ENCODE measurements around the gene IL1R2.

IL1R2 gene

GRCh38 chr2:102045697-102046096 is 53.9 kb downstream of the IL1R2 start:
- H3K4me3 ChIP-seq (ENCODE audit: low read depth, low read length) = no peak overlapping the region
- peaks cover 4% of the 10 kb centered on the region for H3K9me3 ChIP-seq (ENCODE audit: severe bottlenecking)
- H3K27me3 ChIP-seq (ENCODE audit: insufficient read depth, low read depth, severe bottlenecking) = peaks cover 63% of the 10 kb centered on the region
- DNase-seq = no peak
- TF ChIP-seq, protein P1, sequence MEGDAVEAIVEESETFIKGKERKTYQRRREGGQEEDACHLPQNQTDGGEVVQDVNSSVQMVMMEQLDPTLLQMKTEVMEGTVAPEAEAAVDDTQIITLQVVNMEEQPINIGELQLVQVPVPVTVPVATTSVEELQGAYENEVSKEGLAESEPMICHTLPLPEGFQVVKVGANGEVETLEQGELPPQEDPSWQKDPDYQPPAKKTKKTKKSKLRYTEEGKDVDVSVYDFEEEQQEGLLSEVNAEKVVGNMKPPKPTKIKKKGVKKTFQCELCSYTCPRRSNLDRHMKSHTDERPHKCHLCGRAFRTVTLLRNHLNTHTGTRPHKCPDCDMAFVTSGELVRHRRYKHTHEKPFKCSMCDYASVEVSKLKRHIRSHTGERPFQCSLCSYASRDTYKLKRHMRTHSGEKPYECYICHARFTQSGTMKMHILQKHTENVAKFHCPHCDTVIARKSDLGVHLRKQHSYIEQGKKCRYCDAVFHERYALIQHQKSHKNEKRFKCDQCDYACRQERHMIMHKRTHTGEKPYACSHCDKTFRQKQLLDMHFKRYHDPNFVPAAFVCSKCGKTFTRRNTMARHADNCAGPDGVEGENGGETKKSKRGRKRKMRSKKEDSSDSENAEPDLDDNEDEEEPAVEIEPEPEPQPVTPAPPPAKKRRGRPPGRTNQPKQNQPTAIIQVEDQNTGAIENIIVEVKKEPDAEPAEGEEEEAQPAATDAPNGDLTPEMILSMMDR (IDR thresholded peaks at IDR 0.05; ENCODE audit: low read depth, low read length) = no peak
- H3K36me3 ChIP-seq = no peaks in the 10 kb centered on the region
- no peak overlapping the region for H3K27ac ChIP-seq

DNA sequence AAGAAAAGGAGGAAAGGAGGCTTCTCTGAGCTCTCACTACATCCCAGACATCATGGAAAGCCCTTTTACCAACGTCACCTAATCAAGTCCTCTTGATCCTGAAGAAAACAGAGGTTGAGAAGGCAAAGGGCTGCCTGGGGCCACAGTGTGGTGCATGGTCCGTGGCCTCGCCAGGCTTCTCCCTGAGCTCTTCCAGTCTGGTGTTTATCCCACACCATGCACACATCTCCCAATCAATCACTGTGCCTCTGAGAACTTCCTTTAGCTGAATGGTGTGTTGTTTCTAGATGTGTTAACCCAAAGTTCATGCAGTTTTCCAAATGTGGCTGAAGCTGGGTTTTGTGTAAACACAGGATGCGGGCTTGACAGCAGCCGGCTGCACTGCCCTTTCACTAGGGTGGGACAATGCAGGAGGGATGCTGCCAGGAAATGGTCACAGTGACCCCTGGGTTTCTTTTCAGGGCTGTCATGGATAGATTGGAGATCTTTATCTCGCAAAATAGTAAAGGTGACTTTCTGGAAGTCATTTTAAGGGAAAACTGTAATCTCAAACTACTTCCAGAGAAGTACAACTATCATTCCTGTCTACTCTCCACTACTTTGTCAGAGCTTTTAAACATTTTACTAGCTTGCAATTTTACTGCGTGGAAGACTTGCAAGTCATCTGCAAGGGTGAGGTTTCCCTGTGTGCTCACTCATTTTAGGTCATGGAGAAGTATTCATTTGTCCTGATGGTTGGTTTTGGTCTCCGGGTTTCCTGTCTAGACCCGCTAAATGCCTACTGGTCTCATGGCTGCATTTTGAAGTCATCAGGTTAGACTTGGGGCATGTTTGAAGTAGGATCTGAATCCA is 54.6 kb downstream of the IL1R2 start:
- TF ChIP-seq, protein P1 (IDR thresholded peaks at IDR 0.05; ENCODE audit: low read depth, low read length) = no peak
- Histone ChIP-seq H3K9me3 (ENCODE audit: severe bottlenecking) (peaks cover 4% of the 10 kb centered on the region), H3K27ac (no peak overlapping the region), H3K27me3 (ENCODE audit: insufficient read depth, low read depth, severe bottlenecking) (peaks cover 66% of the 10 kb centered on the region), H3K4me3 (ENCODE audit: low read depth, low read length) (no peak overlapping the region), H3K36me3 (no peaks in the 10 kb centered on the region)
- no peak for DNase-seq

- no peak overlapping the region for H3K27ac ChIP-seq
- TF ChIP-seq, protein P1 (IDR thresholded peaks at IDR 0.05; ENCODE audit: low read depth, low read length) = no peak
- no peak overlapping the region for H3K4me3 ChIP-seq (ENCODE audit: low read depth, low read length)
- DNase-seq = no peak
- peaks cover 72% of the 10 kb centered on the region for H3K27me3 ChIP-seq (ENCODE audit: insufficient read depth, low read depth, severe bottlenecking)
- H3K9me3 ChIP-seq (ENCODE audit: severe bottlenecking) = peaks cover 4% of the 10 kb centered on the region
- no peaks in the 10 kb centered on the region for H3K36me3 ChIP-seq
These were observed 56.7 kb downstream of the IL1R2 start for GRCh38 chr2:102048465-102048864.

DNA sequence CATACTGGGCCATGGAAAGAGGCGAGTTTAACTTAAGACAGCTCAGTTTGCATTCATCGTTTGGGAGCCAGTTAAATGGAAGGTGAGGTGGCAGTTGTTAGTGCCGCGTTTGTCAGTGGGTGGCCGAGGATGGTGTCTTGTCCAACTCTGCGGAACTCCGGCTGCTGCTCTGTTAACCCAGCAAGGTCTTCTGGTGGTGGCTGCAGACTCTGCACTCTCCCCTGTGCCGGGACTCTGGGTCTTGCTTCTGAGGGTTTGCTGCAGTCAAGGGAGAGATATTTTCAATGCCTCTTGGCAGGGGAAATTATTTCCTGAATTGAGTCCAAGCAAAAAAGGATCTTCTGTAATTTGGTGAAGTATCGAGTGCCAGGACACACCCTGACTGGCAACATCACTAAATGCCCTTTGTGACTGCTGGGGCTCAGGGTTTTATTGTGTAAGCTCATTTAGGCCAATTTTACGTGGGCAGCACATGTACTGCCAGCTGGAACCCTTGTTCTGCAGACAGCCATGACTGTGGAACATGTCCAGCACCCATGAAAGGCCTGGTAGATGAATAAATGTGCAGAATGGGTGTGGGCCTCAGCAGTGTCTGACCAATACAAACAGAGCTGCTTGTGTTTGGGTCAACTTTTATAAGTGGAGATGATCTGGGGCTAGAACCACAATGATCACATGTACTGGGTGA is 58.1 kb downstream of the IL1R2 start:
- Histone ChIP-seq H3K9me3 (ENCODE audit: severe bottlenecking) (peaks cover 4% of the 10 kb centered on the region), H3K27me3 (ENCODE audit: insufficient read depth, low read depth, severe bottlenecking) (peaks cover 74% of the 10 kb centered on the region), H3K27ac (no peak overlapping the region), H3K36me3 (no peaks in the 10 kb centered on the region), H3K4me3 (ENCODE audit: low read depth, low read length) (no peak overlapping the region)
- TF ChIP-seq, protein P1 (IDR thresholded peaks at IDR 0.05; ENCODE audit: low read depth, low read length) = no peak
- no peak for DNase-seq

- Histone ChIP-seq H3K36me3 (no peaks in the 10 kb centered on the region), H3K27ac (no peak overlapping the region), H3K4me3 (ENCODE audit: low read depth, low read length) (no peak overlapping the region), H3K27me3 (ENCODE audit: insufficient read depth, low read depth, severe bottlenecking) (peaks cover 75% of the 10 kb centered on the region), H3K9me3 (ENCODE audit: severe bottlenecking) (peaks cover 4% of the 10 kb centered on the region)
- TF ChIP-seq, protein P1 (IDR thresholded peaks at IDR 0.05; ENCODE audit: low read depth, low read length) = no peak
- no peak for DNase-seq
These were observed 59.2 kb downstream of the IL1R2 start for GRCh38 chr2:102050854-102051391.

All from WERI-Rb-1 (cell line).